K562 (cell line): ENCODE measurements around the gene GEMIN5. TPM values are rescaled to one million over a fixed set of nuclear protein-coding genes. Genes with fewer than 3 reads are reported as not detected.

Source experiments
- ATAC-seq: fragments of 200-7000 bp; cut with Tn5 transposase; 3 replicates; pipeline ENCODE4 v1.9.1; 2020; ENCODE audit warnings: moderate library complexity
- BruUV-seq: library from RNA; stranded (reverse); fragments of 400-500 nt; replicated peaks from 2 replicates; lab custom pipeline; 2021; lab: Mats Ljungman, UMichigan
- CTCF ChIA-PET: fragments of 300-600 bp; formaldehyde crosslinking; extraction: SDS; loops from one replicate; lab custom pipeline; 2021; ENCODE audit warnings: low intra/inter-chr PET ratio; lab: Yijun Ruan, JAX
- POLR2A ChIA-PET: fragments of 300-600, 350-650 bp; sonication (Branson Sonifier 250); formaldehyde crosslinking; extraction: SDS; loops from one replicate; lab custom pipeline; 2021; ENCODE audit warnings: antibody characterized with exemption, inconsistent platforms; lab: Yijun Ruan, JAX
- DNase-seq, 4 experiments: peaks; one replicate each; pipeline versions ENCODE4 v3.0.0 to v3.0.0-alpha.2; 2011 to 2018; ENCODE audit warnings: low spot score in 3 of 4, mixed read lengths in 3 of 4; ENCODE audit errors: extremely low read depth in 1 of 4
- FAIRE-seq: peaks from 2 replicates; lab custom pipeline; 2011; peaks lifted over from hg19 to GRCh38; lab: Jason Lieb, UNC
- H2AFZ ChIP-seq: 2 replicates; pipeline ENCODE4 v1.6.0; 2011; ENCODE audit warnings: low read depth, low read length, control low read depth, inconsistent platforms
- H3K27ac ChIP-seq: fragments of 200-600 bp; 3 replicates; pipeline ENCODE4 v1.8.0; 2011; ENCODE audit warnings: low read depth, mild to moderate bottlenecking, control low read depth, inconsistent platforms, low read length, moderate library complexity, mixed read lengths; ENCODE audit errors: extremely low read depth
- H3K27me3 ChIP-seq, 2 experiments: fragments of 300-600 bp in 1 of 2; 2 replicates in 1 of 2; 3 replicates in 1 of 2; pipeline versions ENCODE4 v1.6.0 to v1.8.0; 2011; ENCODE audit warnings: inconsistent platforms in 2 of 2, low read length in 2 of 2, mild to moderate bottlenecking in 1 of 2, mixed read lengths in 1 of 2, moderate library complexity in 1 of 2; ENCODE audit not compliant: control insufficient read depth in 2 of 2, insufficient read depth in 2 of 2
- H3K36me3 ChIP-seq: fragments of 300-600 bp; 3 replicates; pipeline ENCODE4 v1.8.0; 2011; ENCODE audit warnings: mild to moderate bottlenecking, low read length, inconsistent platforms; ENCODE audit not compliant: control insufficient read depth, insufficient read depth
- H3K4me1 ChIP-seq, 2 experiments: fragments of 200-600 bp in 1 of 2; replicated peaks in 1 of 2; 2 replicates in 1 of 2; 3 replicates in 1 of 2; pipeline versions ENCODE4 v1.5.1 to v1.8.0; 2011; ENCODE audit warnings: inconsistent platforms in 2 of 2, low read length in 2 of 2, mild to moderate bottlenecking in 1 of 2, mixed read lengths in 1 of 2, moderate library complexity in 1 of 2; ENCODE audit not compliant: control insufficient read depth in 2 of 2, insufficient read depth in 2 of 2
- H3K4me2 ChIP-seq: 2 replicates; pipeline ENCODE4 v1.6.1; 2011; ENCODE audit warnings: low read length, control low read depth, inconsistent platforms, mixed read lengths; ENCODE audit not compliant: insufficient read depth
- H3K4me3 ChIP-seq: fragments of 200-600 bp; sonication (generic), shearing (Covaris generic); 2 replicates; pipeline ENCODE4 v1.5.1; 2016; ENCODE audit warnings: control low read depth, inconsistent platforms
- H3K79me2 ChIP-seq: fragments of 200-600 bp; 3 replicates; pipeline ENCODE4 v1.8.0; 2011; ENCODE audit warnings: low read length, inconsistent platforms; ENCODE audit not compliant: control insufficient read depth, insufficient read depth
- H3K9ac ChIP-seq, 2 experiments: 2 replicates each; pipeline versions ENCODE4 v1.6.0 to v1.6.1; 2011; ENCODE audit warnings: low read depth in 2 of 2, low read length in 2 of 2, control low read depth in 1 of 2, inconsistent platforms in 1 of 2, mild to moderate bottlenecking in 1 of 2, mixed read lengths in 1 of 2; ENCODE audit not compliant: insufficient read depth in 1 of 2
- H3K9me1 ChIP-seq: one replicate; pipeline ENCODE4 v1.6.0; 2011; ENCODE audit warnings: inconsistent platforms, mild to moderate bottlenecking, low read length, moderate library complexity; ENCODE audit not compliant: control insufficient read depth, insufficient read depth
- H3K9me3 ChIP-seq: replicated peaks from 2 replicates; pipeline ENCODE4 v1.5.1; 2011; ENCODE audit warnings: low read depth, low read length, inconsistent platforms; ENCODE audit not compliant: control insufficient read depth, insufficient read depth
- H4K20me1 ChIP-seq: replicated peaks from 2 replicates; pipeline ENCODE4 v1.6.1; 2011; ENCODE audit warnings: low read length, inconsistent platforms, mixed read lengths; ENCODE audit not compliant: control insufficient read depth, insufficient read depth
- ARID3B ChIP-seq: fragments of 250-450 bp; sonication (Bioruptor Pico); IDR thresholded peaks from 2 replicates; pipeline ENCODE4 v1.4.0; 2020; ENCODE audit warnings: borderline replicate concordance
- LCOR ChIP-seq: sonication (generic); formaldehyde crosslinking; IDR thresholded peaks from 2 replicates; pipeline ENCODE4 v1.8.0; 2022; ENCODE audit warnings: mild to moderate bottlenecking, missing genetic modification reagents
- SMAD4 ChIP-seq: fragments of 250-450 bp; sonication (Bioruptor Pico); conservative IDR thresholded peaks from 2 replicates; pipeline ENCODE4 v1.8.0; 2021; ENCODE audit warnings: inconsistent platforms, mild to moderate bottlenecking, moderate library complexity
- ZNF23 ChIP-seq: fragments of 250-450 bp; sonication (Bioruptor Pico); IDR thresholded peaks from 2 replicates; pipeline ENCODE4 v1.4.0; 2020; ENCODE audit warnings: mild to moderate bottlenecking
- WGBS: fragments of 100-300 bp; shearing (Covaris generic); methylation state at CpG from one replicate; pipeline ENCODE4 v1.1.6; 2016; ENCODE audit warnings: low coverage, mixed read lengths; ENCODE audit not compliant: insufficient coverage; ENCODE audit errors: missing lambda C conversion rate; 5-methylcytosine and 5-hydroxymethylcytosine counted together
- in situ Hi-C: fragments of 300-500 bp; cut with MboI; formaldehyde crosslinking; loops from 4 replicates; pipeline ENCODE4 v1.15.0; 2018; ENCODE audit warnings: inconsistent platforms, mixed read lengths
- intact Hi-C: fragments of 100-400 bp; cut with micrococcal nuclease; formaldehyde crosslinking; loops from 2 replicates; pipeline ENCODE4 v1.14.2; 2022
- polyA plus RNA-seq, 8 experiments: library from polyadenylated mRNA; depleted of rRNA in 4 of 8; stranded (reverse) in 5 of 8; unstranded in 3 of 8; fragments of >200 nt; fragmentation: Nextera tagmentation in 2 of 8; fragmentation: Illumina TruSeq in 1 of 8; extraction: Ambion mirVana in 2 of 8; extraction: Trizol in 1 of 8; gene quantifications; 2 replicates each; pipeline versions ENCODE4 v1.2.1 to v1.2.3, GENCODE V29; 2011 to 2014; ENCODE audit warnings: inconsistent platforms in 1 of 8, missing spikeins in 1 of 8
- total RNA-seq, 7 experiments: library from RNA; depleted of rRNA in 6 of 7; stranded (reverse); fragments of >200 nt in 6 of 7; fragmentation: Illumina TruSeq in 2 of 7; extraction: Trizol in 2 of 7; gene quantifications; 2 replicates each; pipeline versions ENCODE4 v1.2.1 to v1.2.3, GENCODE V29; 2011 to 2021; ENCODE audit warnings: low replicate concordance in 1 of 7

The GEMIN5 gene
- total and polyA plus RNA-seq, 9 of the 15 experiments (the other 6 are each of a cell fraction or from before 2014, with no cell fraction given): 10.3 to 48.2 (median 34.7) TPM

- intact Hi-C loops: no loop called here
- no peak for DNase-seq
- Histone ChIP-seq H3K27ac (no peak overlapping the region), H3K4me1 (no peaks in the 10 kb centered on the region), H4K20me1 (no peaks in the 10 kb centered on the region; the same call in 1 of the 2 replicates), H3K36me3 (peaks cover 98% of the 10 kb centered on the region), H2AFZ (no peak overlapping the region), H3K4me2 (no peak overlapping the region), H3K9me3 (no peaks in the 10 kb centered on the region), H3K4me3 (no peak overlapping the region), H3K79me2 (no peaks in the 10 kb centered on the region), H3K9me1 (no peaks in the 10 kb centered on the region), H3K9ac (no peak overlapping the region), H3K27me3 (no peaks in the 10 kb centered on the region)
- ChIA-PET CTCF (interaction anchor here (0.6 kb wide), 1 partner anchor 11 kb away, joined by 3 read pairs; no protein-coding TSS in a partner anchor), POLR2A (interaction anchor here (1.1 to 1.2 kb wide), 2 partner anchors 10 to 16 kb away, joined by 3 read pairs; no protein-coding TSS in a partner anchor)
- 89% methylated on average over 6 of the region's 6 CpGs for WGBS
- ATAC-seq: no peak
- BruUV-seq: no TSS peak
- no peak for TF ChIP-seq LCOR (CRISPR knock-in tag)
- TF ChIP-seq SMAD4 (CRISPR knock-in tag): no peak
- no peak for TF ChIP-seq ZNF23 (CRISPR knock-in tag)
- no peak for TF ChIP-seq ARID3B (CRISPR knock-in tag)
- no peak for FAIRE-seq
- in situ Hi-C loops: no loop called here
Observed at GRCh38 chr5:154901913-154902312, 36.1 kb downstream of the GEMIN5 start.
